DMS153 treated with DMSO at 0.1 percent for 48 hours (cell line): ENCODE data around the gene LYSMD4.

Experiments used
- DNase-seq: peaks from one replicate; lab custom pipeline; 2025; ENCODE audit not compliant: unreplicated experiment; lab: John Stamatoyannopoulos, UW

Gene LYSMD4

DNA sequence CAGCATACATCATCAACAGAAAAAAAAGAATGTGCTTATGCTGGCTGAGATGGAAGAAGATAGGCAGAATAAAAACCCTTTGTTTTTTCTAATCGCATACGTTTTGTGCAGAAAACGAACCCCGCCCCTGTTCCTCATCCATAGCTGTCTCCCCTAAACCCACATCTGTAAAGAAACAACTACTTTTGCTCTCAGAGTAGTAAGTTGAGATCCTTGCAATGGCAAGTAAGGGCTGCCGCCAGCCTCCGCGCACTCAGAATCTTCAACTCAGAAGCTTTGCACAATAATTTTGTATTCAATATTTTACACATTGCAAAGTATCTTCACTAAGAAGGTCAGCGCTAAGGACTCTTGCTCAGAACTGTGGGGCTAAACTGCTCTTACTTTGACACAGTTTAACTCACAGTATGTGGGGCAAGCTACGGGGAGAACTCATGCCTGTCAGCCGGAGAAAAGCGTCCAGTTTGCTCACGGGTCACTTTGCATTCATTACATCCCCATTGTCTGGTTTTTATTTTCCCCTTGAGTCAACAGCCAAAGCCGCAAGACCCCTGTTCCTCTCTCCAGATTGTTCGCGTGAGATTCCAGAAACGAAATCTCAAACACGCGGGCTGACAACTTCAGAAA, 1.0 kb downstream of the LYSMD4 start:
- no peak for DNase-seq

- no peak for DNase-seq
These were observed 1.7 kb downstream of the LYSMD4 start for GRCh38 chr15:99731336-99732123.

GRCh38 chr15:99729920-99730319, 3.3 kb downstream of the LYSMD4 start:
- DNase-seq: no peak

- DNase-seq: no peak
These were observed 3.9 kb downstream of the LYSMD4 start for GRCh38 chr15:99729327-99729726.

GRCh38 chr15:99728916-99729315, 4.3 kb downstream of the LYSMD4 start:
- no peak for DNase-seq

- DNase-seq: no peak
These were observed 5.5 kb downstream of the LYSMD4 start for GRCh38 chr15:99727733-99728132.

- no peak for DNase-seq
These were observed 5.9 kb downstream of the LYSMD4 start for GRCh38 chr15:99727330-99727729.

- no peak for DNase-seq
These were observed 6.9 kb downstream of the LYSMD4 start for GRCh38 chr15:99726333-99726732.

DNA sequence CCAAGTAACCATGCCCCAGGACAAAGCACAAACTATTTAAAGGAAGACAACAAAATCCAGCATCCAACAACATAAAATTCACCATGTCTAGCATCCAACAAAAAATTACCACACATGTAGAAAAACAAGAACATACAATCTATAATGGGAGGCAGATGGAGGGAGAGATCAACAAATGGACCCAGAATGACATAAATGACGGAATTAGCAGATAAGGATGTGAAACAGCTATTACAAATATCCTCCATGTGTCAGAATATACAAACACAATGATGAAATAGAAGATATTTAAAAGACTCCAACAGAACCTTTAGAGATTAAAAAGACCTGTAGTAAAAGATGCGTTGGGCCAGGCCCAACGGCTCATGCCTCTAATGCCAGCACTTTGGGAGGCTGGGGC, 10.8 kb downstream of the LYSMD4 start:
- DNase-seq: no peak

DNA sequence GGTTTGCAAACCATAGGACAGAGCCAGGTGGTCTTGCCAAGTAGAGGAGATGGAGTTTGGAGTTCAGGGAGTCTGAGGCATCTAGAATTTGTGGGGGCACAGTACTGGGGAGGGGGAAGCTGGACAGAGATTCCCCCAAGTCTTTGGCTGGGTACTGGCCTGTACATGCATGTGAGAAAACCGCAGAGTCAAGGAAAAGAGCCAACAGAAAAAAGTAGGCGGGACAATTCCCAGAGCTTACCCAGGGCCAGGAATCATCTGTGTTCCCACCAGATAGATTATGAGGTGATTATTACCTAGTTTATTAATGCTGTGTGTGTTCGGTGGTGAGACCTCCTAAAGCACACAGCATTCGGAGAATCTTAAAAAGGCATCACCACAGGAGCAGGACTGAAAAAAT, 11.3 kb downstream of the LYSMD4 start:
- no peak for DNase-seq

DNA sequence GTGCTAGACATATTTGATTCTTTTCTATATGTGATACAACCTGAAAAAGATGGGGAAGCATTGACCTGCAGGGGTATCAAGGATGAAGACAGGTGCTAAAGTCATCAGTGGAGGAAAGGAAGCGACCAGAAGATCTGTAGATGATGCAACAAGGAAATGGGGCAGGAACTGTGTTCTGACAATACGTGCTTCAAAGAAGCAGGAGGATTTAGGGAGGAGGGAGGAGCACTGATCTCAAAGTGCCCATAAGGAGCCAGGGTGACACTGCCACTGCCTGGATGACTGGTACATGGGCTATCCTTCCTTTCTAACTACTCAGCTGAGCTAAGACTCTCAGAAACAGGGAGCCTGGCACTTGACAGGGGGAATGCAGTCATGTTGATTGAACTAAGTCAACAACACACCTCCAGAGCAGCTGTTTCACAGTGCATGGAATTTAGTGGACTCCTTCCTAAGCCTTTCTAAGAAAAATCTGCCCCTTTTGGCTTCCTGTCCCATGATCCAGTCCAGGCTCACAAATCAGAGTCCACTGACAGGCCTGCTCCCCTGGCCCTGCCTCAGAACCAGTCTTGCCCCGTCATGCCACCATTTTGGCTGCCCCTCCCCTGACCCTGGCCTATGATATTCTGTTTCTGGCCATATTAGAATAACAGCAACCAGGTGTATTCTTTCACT, 12.0 kb downstream of the LYSMD4 start:
- no peak for DNase-seq

DNA sequence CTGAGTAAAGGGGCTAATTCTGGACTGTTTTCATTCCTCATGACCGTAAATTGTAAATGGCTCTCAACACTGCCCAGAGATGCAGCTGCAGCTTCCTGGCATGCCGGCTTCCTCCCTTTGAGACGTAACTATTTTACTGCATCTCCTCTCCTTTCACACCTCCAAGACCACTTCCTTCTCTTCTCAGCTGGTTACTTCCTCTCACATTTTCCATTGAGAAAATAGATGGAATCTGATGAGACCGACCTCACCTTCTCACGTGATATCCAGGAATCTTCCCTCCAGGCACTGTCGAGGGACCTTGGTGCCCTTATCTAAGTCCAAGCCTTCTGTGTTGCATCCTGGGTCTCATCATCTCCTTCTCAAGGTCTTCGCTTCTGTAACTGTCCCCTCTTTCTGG, 12.7 kb downstream of the LYSMD4 start:
- DNase-seq: no peak

DNA sequence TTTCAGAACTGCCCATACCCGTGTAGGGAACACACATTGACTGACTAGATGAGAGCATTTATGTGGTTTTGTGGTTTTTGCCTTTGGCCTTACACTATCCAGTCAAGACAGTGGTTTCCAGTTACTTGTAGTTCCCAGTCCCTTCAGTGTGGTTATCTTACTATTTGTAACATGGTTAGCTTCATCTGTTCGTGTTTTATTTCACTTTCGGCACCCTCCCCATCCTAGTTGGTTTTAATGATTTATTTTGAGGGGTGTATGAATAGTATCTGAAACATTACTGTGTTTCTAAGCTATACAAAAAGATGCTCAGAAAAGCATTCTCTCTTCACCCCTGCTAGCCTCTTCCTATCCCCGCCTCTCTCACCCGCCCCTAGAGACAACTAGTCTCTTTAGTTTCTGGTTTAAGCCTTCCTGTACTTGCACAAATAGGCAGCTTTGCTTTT, 14.1 kb downstream of the LYSMD4 start:
- DNase-seq: no peak

DNA sequence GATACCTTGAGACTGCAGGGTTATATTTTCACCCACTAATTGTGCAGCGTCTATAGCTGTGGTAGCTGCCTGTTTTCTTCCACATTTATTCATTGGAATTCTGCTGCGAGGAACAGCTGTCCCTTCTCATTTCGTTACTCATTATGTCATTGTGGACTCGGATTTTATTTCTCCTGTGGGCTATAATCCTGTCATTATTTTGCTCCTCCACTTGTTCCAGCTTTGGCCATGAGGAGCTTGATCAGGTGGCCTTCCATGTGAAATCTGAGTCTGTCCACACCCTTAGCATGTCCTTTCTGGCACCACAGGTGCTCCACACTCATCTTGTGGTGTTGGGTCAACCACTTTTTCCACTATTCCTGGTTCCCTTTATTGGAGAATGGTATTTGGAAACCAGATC, 14.8 kb downstream of the LYSMD4 start:
- DNase-seq: no peak

- DNase-seq: no peak
These were observed 15.9 kb downstream of the LYSMD4 start for GRCh38 chr15:99717161-99718009.

DNA sequence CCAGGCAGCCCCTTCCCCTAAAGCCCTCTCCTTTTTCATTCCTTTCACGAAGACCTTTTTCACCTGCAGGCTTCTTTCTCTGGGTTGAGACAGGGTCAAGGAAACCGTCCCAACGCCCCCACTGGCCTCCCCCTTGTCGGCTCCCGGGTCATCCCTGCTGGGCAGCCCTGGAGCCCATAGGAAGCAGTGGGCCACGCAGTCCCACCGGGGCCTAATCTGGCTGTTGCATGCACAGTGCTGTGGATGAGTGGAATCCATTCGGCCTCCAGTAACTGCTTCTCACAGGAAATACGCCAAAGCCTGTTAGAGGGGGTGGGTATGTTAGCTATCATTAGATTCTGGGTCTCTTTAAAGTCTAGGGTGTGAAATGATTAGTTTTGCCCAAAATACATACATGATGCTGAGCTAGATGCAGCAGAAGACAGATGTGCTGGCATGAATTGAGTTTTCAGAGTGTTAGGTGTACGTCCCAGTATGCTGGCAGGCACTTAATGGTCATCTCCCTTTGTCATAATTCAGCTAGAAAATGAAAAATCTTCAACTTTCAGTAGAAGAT, 16.6 kb downstream of the LYSMD4 start:
- no peak for DNase-seq

DNA sequence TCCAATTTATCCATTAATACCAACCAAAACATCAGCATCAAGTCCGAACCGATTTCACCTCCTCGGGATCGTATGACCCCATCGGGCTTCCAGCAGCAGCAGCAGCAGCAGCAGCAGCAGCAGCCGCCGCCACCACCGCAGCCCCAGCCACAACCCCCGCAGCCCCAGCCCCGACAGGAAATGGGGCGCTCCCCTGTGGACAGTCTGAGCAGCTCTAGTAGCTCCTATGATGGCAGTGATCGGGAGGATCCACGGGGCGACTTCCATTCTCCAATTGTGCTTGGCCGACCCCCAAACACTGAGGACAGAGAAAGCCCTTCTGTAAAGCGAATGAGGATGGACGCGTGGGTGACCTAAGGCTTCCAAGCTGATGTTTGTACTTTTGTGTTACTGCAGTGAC, 20.8 kb downstream of the LYSMD4 start:
- DNase-seq: no peak

GRCh38 chr15:99711625-99712024, 21.6 kb downstream of the LYSMD4 start:
- DNase-seq: no peak

GRCh38 chr15:99709243-99709986, 23.8 kb downstream of the LYSMD4 start:
- DNase-seq: no peak

DNA sequence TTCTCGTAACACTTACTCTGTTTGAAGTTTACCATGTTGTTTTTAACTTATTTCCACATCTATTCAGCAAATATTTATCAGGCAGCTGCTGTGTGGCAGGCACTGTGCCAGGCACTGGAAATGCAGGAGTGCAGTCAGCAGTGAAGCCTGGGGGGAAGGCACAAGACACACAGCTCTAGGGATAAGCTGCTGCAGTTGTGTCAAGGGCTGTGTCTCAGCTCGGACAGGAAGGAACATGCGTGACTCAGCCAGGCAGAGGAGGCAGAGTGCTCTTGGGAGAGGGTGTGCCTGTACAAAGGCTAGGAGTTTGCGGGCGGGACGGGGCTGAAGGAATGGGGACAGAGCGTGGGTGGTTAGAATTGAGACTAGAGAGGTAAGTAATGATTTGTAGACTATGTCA, 24.7 kb downstream of the LYSMD4 start:
- no peak for DNase-seq
